HG03135 (cell line): ENCODE data around the gene GTF3C1.

Experiments used
- ATAC-seq: cut with Tn5 transposase; IDR thresholded peaks from one replicate; pipeline ENCODE4 v1.9.1; 2021; ENCODE audit warnings: mild to moderate bottlenecking, moderate library complexity; ENCODE audit not compliant: unreplicated experiment

The GTF3C1 gene

GRCh38 chr16:27489421-27489820 lies 60.3 kb downstream of the GTF3C1 start:
- no peak for ATAC-seq

- ATAC-seq = no peak
Observed at GRCh38 chr16:27486760-27487159, 63.0 kb downstream of the GTF3C1 start.

GRCh38 chr16:27486344-27486743 lies 63.4 kb downstream of the GTF3C1 start:
- ATAC-seq = no peak

GRCh38 chr16:27485811-27486210 lies 63.9 kb downstream of the GTF3C1 start:
- ATAC-seq = no peak

- no peak for ATAC-seq
Observed at GRCh38 chr16:27485126-27485525, 64.6 kb downstream of the GTF3C1 start.

GRCh38 chr16:27483624-27484023 lies 66.1 kb downstream of the GTF3C1 start:
- ATAC-seq = no peak

- no peak for ATAC-seq
Observed at GRCh38 chr16:27483088-27483437, 66.7 kb downstream of the GTF3C1 start.

GRCh38 chr16:27482397-27483087 lies 67.2 kb downstream of the GTF3C1 start:
- no peak for ATAC-seq

GRCh38 chr16:27481282-27481934 lies 68.3 kb downstream of the GTF3C1 start:
- ATAC-seq = no peak

GRCh38 chr16:27480761-27481160 lies 69.0 kb downstream of the GTF3C1 start:
- ATAC-seq = no peak

GRCh38 chr16:27476240-27476639 lies 73.5 kb downstream of the GTF3C1 start:
- ATAC-seq = no peak

GRCh38 chr16:27475561-27475960 lies 74.2 kb downstream of the GTF3C1 start:
- ATAC-seq = no peak

- ATAC-seq = no peak
Observed at GRCh38 chr16:27474921-27475320, 74.8 kb downstream of the GTF3C1 start.

- ATAC-seq = no peak
Observed at GRCh38 chr16:27474041-27474440, 75.7 kb downstream of the GTF3C1 start.

- no peak for ATAC-seq
Observed at GRCh38 chr16:27473101-27473900, 76.4 kb downstream of the GTF3C1 start.

- no peak for ATAC-seq
Observed at GRCh38 chr16:27472091-27473020, 77.4 kb downstream of the GTF3C1 start.

- ATAC-seq = no peak
Observed at GRCh38 chr16:27471661-27472060, 78.1 kb downstream of the GTF3C1 start.

- no peak for ATAC-seq
Observed at GRCh38 chr16:27470567-27471431, 78.9 kb downstream of the GTF3C1 start.

- no peak for ATAC-seq
Observed at GRCh38 chr16:27468941-27469531, 80.7 kb downstream of the GTF3C1 start.

GRCh38 chr16:27465483-27465879 lies 84.2 kb downstream of the GTF3C1 start:
- no peak for ATAC-seq
